KG1 (cell line): Measurements from ENCODE around the gene RARA.
"Not testable (repeated sequence)": the region's sequence is repeated elsewhere in the genome, so short reads cannot be mapped to it uniquely, and the experiment has no call there.

Experiments
- DNase-seq: peaks from one replicate; lab custom pipeline; 2025; lab: John Stamatoyannopoulos, UW

RARA gene

DNA sequence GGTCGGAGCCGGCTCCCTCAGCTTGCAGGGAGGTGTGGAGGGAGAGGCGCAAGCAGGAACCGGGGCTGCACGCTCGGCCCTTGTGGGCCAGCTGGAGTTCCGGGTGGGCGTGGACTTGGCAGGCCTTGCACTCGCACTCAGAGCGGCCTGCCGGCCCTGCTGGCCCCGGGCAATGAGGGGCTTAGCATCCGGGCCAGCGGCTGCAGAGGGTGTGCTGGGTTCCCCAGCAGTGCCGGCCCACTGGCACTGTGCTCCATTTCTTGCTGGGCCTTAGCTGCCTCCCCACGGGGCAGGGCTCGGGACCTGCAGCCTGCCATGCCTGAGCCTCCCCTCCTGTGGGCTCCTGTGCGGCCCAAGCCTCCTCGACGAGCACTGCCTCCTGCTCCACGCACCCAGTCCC lies 66.8 kb downstream of the RARA start:
- DNase-seq = not testable (repeated sequence)

GRCh38 chr17:40376541-40376940 lies 67.6 kb downstream of the RARA start:
- not testable (repeated sequence) for DNase-seq

- no peak for DNase-seq
These were observed 68.9 kb downstream of the RARA start for GRCh38 chr17:40377832-40378231.

DNA sequence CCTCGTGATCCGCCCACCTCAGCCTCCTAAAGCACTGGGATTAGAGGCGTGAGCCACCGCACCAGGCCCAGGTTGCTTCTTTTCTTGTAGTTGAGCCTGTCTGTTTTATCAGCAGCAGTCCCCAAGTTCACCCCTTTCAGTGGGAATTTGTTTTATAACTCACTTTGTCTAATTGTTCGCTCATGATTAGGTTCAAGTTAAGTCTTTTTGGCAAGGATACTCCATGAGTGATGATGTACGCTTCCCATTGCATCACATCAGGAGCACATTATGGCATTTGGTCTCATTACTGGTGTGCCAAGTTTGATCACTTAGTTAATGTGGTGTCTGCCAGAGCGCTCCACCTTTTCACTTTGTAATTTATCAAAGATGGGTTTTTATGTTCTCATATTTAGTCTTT lies 70.0 kb downstream of the RARA start:
- no peak for DNase-seq

DNA sequence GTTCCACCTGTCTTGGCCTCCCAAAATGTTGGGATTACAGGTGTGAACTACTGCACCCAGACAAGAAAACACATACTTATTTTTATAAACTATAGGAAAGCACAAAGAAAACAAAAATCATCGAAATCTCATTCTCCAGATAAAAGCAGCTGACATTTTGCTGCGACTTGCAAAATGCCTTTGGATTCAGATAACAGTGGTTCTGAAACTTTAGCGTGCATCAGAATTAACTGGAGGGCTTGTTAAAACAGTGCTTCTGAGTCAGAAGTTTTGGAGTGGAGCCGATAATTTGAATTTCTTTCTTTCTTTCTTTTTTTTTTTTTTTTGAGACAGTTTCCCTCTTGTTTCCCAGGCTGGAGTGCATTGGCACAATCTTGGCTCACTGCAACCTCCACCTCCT lies 73.3 kb downstream of the RARA start:
- no peak for DNase-seq

DNA sequence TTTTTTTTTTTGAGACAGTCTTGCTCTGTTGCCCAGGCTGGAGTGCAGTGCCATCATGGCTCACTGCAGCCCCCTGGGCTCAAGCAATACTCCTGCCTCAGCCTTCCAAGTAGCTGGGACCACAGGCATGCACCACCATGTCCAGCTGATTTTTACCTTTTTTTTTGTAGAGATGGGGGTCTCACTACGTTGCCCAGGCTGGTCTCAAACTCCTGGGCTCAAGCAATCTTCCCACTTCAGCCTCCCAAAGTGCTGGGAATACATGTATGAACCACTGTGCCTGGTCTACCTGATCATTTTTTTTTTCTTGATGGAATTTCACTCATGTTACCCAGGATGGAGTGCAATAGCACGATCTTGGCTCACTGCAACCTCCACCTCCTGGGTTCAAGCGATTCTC lies 77.6 kb downstream of the RARA start:
- not testable (repeated sequence) for DNase-seq

GRCh38 chr17:40399185-40399584 lies 90.2 kb downstream of the RARA start:
- peak; percentile 25 for DNase-seq

GRCh38 chr17:40402668-40403067 lies 93.7 kb downstream of the RARA start:
- no peak for DNase-seq

DNA sequence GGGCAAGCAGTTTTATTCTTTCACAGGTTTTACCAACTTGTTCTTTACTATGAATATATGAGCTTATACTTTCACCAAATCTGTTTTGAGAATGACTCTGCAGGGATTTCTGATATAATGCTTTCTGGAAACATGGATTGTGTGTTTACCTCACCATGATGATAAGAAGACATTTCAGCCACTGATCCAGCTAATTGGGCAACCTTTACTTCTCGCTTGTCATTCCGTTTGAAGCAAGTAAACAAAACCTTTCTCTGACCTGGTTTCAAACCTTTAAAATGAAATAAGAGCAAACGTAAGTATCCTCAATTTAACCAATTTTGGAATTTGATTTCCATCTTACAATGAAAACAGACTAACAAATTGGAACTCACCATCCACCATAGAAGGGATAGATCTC lies 95.0 kb downstream of the RARA start:
- no peak for DNase-seq
